GM19035 (cell line): ENCODE data around the gene USP16.

Experiments
- ATAC-seq: cut with Tn5 transposase; IDR thresholded peaks from one replicate; pipeline ENCODE4 v1.9.1; 2021; ENCODE audit not compliant: unreplicated experiment

Gene USP16

GRCh38 chr21:29082046-29082815 is 57.8 kb downstream of the USP16 start:
- ATAC-seq, result no peak

GRCh38 chr21:29083306-29083705 is 58.8 kb downstream of the USP16 start:
- no peak for ATAC-seq

GRCh38 chr21:29084372-29084771 is 59.9 kb downstream of the USP16 start:
- no peak for ATAC-seq

GRCh38 chr21:29085106-29085752 is 60.8 kb downstream of the USP16 start:
- no peak for ATAC-seq

GRCh38 chr21:29091033-29091432 is 66.6 kb downstream of the USP16 start:
- no peak for ATAC-seq

- no peak for ATAC-seq
These were observed 67.9 kb downstream of the USP16 start for GRCh38 chr21:29092102-29092959.

- ATAC-seq, result no peak
These were observed 71.9 kb downstream of the USP16 start for GRCh38 chr21:29096218-29097015.

- no peak for ATAC-seq
These were observed 73.7 kb downstream of the USP16 start for GRCh38 chr21:29098156-29098555.

- ATAC-seq, result no peak
These were observed 78.4 kb downstream of the USP16 start for GRCh38 chr21:29102791-29103257.
